Retinal pigment epithelial cell (primary cell): ENCODE results near the gene DDX18.
"Not testable (repeated sequence)": the region's sequence is repeated elsewhere in the genome, so short reads cannot be mapped to it uniquely, and the experiment has no call there.

Experiments
- DNase-seq: peaks from one replicate; pipeline ENCODE4 v3.0.0-alpha.2; 2010; ENCODE audit warnings: low read depth
- H3K4me3 ChIP-seq: 2 replicates; pipeline ENCODE4 v1.5.1; 2011; ENCODE audit warnings: mild to moderate bottlenecking, low read length, control low read depth, moderate library complexity
- CTCF ChIP-seq: conservative IDR thresholded peaks from 2 replicates; pipeline ENCODE4 v1.5.1; 2011; ENCODE audit warnings: low read depth, low read length, control low read depth, inconsistent platforms

DDX18 gene

GRCh38 chr2:117815946-117816345 lies 1.5 kb downstream of the DDX18 start:
- no peak for TF ChIP-seq CTCF
- DNase-seq, result no peak
- no peak overlapping the region for H3K4me3 ChIP-seq

- H3K4me3 ChIP-seq, result no peak overlapping the region
- TF ChIP-seq CTCF, result no peak
- no peak for DNase-seq
These were observed 4.4 kb downstream of the DDX18 start for GRCh38 chr2:117818921-117819320.

GRCh38 chr2:117820444-117820843 lies 6.0 kb downstream of the DDX18 start:
- DNase-seq, result no peak
- H3K4me3 ChIP-seq, result no peak overlapping the region
- no peak for TF ChIP-seq CTCF

GRCh38 chr2:117825437-117825836 lies 10.9 kb downstream of the DDX18 start:
- DNase-seq, result no peak
- H3K4me3 ChIP-seq, result no peak overlapping the region
- no peak for TF ChIP-seq CTCF

GRCh38 chr2:117827464-117827863 lies 13.0 kb downstream of the DDX18 start:
- H3K4me3 ChIP-seq, DNase-seq: not testable (repeated sequence)

- DNase-seq, result no peak
- H3K4me3 ChIP-seq, result no peak overlapping the region
- TF ChIP-seq CTCF, result no peak
These were observed 14.4 kb downstream of the DDX18 start for GRCh38 chr2:117828870-117829269.

- no peak overlapping the region for H3K4me3 ChIP-seq
- no peak for DNase-seq
- TF ChIP-seq CTCF, result no peak
These were observed 17.8 kb downstream of the DDX18 start for GRCh38 chr2:117832332-117832731.
